Stimulated activated CD8-positive, alpha-beta memory T cell treated with anti-CD3 and anti-CD28 coated beads, Interleukin-7, amount 100 ng/mL, for 48 hours (primary cell): ENCODE results near the gene FGFRL1.

Experiments
- DNase-seq, 2 donors: peaks; one replicate each; pipeline ENCODE4 v3.0.0-alpha.2; 2020; ENCODE audit warnings: low read depth in 1 of 2; ENCODE audit errors: extremely low read depth in 1 of 2

The FGFRL1 gene

DNA sequence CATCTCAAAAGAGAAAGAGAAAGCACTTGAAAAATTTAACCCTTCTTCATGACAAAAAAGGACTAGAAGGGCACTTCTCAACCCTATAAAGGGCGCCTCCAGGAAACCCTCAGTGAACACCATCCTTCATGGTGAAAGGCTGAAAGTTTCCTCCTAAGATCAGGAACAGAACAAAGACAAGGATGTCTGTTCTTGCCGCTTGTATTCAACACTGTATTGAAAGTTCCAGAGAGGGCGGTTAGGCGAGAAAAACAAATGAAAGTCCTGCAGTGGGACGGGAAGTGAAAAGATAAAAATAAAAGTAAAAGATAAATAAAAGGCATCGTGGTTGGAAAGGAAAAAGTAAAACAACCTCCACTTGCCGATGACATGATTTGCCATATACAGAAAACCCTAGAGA is 51.0 kb downstream of the FGFRL1 start:
- DNase-seq = no peak

DNA sequence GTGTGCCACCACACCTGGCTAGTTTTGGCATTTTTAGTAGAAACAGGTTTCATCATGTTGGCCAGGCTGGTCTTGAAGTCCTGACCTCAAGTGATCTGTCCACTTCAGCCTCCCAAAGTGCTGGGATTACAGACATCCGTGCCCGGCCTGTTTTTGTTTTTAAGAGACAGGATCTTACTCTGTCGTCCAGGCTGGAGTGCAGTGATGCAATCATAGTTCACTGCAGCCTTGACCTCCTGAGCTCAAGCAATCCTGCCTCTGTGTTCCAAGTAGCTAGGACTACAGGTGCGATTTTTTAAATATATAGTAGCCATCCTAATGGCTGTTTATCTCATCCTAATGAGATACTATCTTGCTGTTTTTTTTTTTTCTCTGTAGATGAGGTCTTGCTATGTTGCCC is 54.3 kb downstream of the FGFRL1 start:
- no peak for DNase-seq

- DNase-seq = no peak
Measured at GRCh38 chr4:1069394-1069793, 58.0 kb downstream of the FGFRL1 start.

DNA sequence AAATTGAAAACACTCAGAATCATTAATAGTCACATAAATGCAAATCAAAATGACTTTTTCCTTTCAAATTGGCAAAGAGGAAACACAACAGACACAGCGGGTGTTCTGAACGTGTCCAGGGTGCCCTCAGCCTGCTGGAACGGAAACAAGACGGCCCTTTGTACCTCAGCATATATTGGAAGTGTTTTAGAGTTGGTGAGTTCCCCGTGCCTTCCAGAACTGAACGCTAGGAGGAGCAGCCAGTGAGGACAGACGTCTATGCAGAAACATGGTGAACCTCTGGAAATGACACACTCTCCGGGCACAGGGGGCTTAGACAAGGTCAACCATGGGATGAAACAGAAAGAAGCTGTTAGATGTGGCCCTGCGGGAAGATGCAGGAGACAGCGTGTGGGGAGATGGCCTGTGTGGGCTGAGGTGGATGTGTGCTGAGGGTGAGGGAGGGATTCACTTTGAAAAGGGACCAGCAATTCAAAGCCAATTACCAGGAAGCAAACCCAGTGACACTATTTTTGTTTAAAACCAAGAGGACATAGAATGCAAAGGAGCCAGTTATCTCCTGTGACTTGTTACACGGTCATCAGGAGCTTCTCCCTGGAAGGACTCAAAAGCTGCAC is 61.5 kb downstream of the FGFRL1 start:
- DNase-seq = peak; percentile 8 to 40

- no peak for DNase-seq
Measured at GRCh38 chr4:1074077-1074476, 62.7 kb downstream of the FGFRL1 start.

DNA sequence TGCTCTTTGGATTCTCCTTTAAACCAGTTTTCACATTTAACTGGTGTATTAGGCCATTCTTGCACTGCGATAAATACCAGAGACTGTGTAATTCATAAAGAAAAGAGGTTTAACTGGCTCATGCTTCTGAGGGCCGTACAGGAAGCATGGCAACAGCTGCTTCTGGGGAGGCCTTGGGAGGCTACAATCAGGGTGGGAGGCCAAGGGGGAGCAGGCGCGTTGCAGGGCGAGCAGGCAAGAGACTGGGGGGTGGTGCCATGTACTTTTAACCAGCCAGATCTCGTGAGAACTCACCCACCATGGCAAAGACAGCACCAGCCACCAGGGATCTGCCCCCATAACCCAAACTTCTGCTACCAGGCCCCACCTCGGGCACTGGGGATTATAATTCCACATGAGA is 63.8 kb downstream of the FGFRL1 start:
- DNase-seq = no peak

DNA sequence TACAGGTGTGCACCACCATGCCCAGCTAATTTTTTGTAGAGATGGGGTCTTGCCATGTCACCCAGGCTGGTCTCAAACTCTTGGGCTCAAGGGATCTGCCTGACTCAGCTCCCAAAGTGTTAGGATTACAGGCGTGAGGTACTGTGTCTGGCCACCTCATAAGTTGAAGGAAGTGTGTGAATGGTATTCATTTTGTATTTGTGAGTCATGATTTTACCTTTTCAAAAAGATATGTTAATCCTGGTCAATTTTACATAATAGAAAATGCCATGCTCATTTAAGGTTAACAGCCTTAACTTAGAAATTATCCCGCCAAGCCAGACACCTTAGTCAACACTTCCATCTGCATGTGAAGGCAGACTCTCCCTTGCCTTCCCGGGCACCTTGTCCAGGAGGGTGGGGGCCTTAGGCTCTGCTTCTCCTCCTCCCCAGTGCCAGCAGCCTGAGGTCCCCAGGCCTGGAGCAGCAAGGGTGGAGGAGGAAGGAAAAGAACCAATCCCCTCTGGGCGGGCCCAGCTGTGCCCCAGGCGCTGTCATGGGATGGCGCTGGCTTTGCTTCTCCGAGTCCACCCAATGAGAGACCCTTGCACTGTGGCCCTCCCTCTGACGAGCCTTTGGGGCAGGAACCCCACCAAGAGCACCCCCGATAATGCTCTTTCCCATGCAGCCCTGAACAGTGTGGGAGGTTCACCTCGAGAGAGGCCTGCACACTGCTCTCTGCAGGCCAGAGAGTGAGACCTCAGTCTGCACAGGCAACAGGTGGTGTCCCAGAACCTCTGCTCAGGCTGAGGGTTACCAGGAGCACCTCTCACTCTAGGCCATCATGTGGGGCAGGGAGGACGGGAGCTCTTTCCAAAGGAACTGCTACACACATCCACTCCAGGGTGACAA is 64.6 kb downstream of the FGFRL1 start:
- no peak for DNase-seq
